HCT116 (cell line): ENCODE measurements around the gene AAR2. TPM values are rescaled to one million over a fixed set of nuclear protein-coding genes. Genes with fewer than 3 reads are reported as not detected.

Experiments used
- ATAC-seq: fragments of 200-7000 bp; cut with Tn5 transposase; 2 replicates; pipeline ENCODE4 v1.9.1; 2020; ENCODE audit warnings: mild to moderate bottlenecking, moderate library complexity
- BruUV-seq: library from RNA; stranded (reverse); fragments of 400-500 nt; replicated peaks from 2 replicates; lab custom pipeline; 2021; lab: Mats Ljungman, UMichigan
- CTCF ChIA-PET: fragments of 300-600 bp; sonication (Branson Sonifier 250); formaldehyde crosslinking; loops from one replicate; lab custom pipeline; 2021; ENCODE audit warnings: antibody characterized with exemption; lab: Charles Lee
- POLR2A ChIA-PET: fragments of 300-600, 350-600 bp; sonication (Branson Sonifier 250); formaldehyde crosslinking; loops from one replicate; lab custom pipeline; 2021; ENCODE audit warnings: antibody characterized with exemption; lab: Charles Lee
- RAD21 ChIA-PET, 2 experiments: fragments of 300-600 bp; sonication (Branson Sonifier 250); formaldehyde crosslinking; loops; one replicate each; lab custom pipeline; 2023; ENCODE audit warnings: low total read pairs in 2 of 2; ENCODE audit not compliant: uncharacterized antibody in 2 of 2, unreplicated experiment in 2 of 2, low non-redundant PET in 1 of 2; lab: Charles Lee
- DNase-seq: peaks from one replicate; pipeline ENCODE4 v3.0.0-alpha.2; 2010; ENCODE audit warnings: low read depth, low spot score
- H2AFZ ChIP-seq: fragments of 200-600 bp; shearing (Covaris generic), sonication (generic); 2 replicates; pipeline ENCODE4 v1.6.1; 2017; ENCODE audit warnings: low read depth, mixed run types, mixed read lengths, antibody characterized with exemption, low read length; ENCODE audit not compliant: poor library complexity, severe bottlenecking
- H3K27ac ChIP-seq: 2 replicates; pipeline ENCODE4 v1.5.1; 2012; ENCODE audit warnings: low read depth, low read length
- H3K27me3 ChIP-seq: fragments of 200-600 bp; sonication (generic); 2 replicates; pipeline ENCODE4 v1.6.1; 2016; ENCODE audit warnings: mixed run types, low read length, mixed read lengths; ENCODE audit not compliant: insufficient read depth
- H3K36me3 ChIP-seq, 2 experiments: fragments of 200-500 bp in 1 of 2; fragments of 200-600 bp in 1 of 2; sonication (Bioruptor generic) in 1 of 2; sonication (generic) in 1 of 2; 2 replicates each; pipeline versions ENCODE4 v1.5.1 to v1.6.1; 2014 to 2016; ENCODE audit warnings: low read length in 2 of 2, inconsistent platforms in 1 of 2, mixed read lengths in 1 of 2, mixed run types in 1 of 2; ENCODE audit not compliant: insufficient read depth in 2 of 2, control insufficient read depth in 1 of 2
- H3K4me1 ChIP-seq, 2 experiments: fragments of 200-600 bp in 1 of 2; sonication (generic) in 1 of 2; 2 replicates each; pipeline versions ENCODE4 v1.5.1 to v1.6.1; 2012 to 2017; ENCODE audit warnings: low read length in 2 of 2, inconsistent platforms in 1 of 2, mild to moderate bottlenecking in 1 of 2, mixed read lengths in 1 of 2, mixed run types in 1 of 2, moderate library complexity in 1 of 2; ENCODE audit not compliant: insufficient read depth in 2 of 2, control insufficient read depth in 1 of 2
- H3K4me2 ChIP-seq: fragments of 200-600 bp; sonication (generic); 2 replicates; pipeline ENCODE4 v1.6.1; 2017; ENCODE audit warnings: mixed run types, low read length, mixed read lengths
- H3K4me3 ChIP-seq, 2 experiments: fragments of 200-600 bp in 1 of 2; sonication (generic) in 1 of 2; replicated peaks in 1 of 2; 2 replicates each; pipeline ENCODE4 v1.5.1; 2011 to 2016; ENCODE audit warnings: low read length in 2 of 2, control low read depth in 1 of 2, low read depth in 1 of 2, mild to moderate bottlenecking in 1 of 2, mixed read lengths in 1 of 2, mixed run types in 1 of 2
- H3K79me2 ChIP-seq: fragments of 200-600 bp; sonication (generic); 2 replicates; pipeline ENCODE4 v1.6.1; 2017; ENCODE audit warnings: mild to moderate bottlenecking, mixed run types, low read length, moderate library complexity, mixed read lengths; ENCODE audit not compliant: insufficient read depth
- H3K9ac ChIP-seq: fragments of 200-600 bp; sonication (generic); 2 replicates; pipeline ENCODE4 v1.6.1; 2016; ENCODE audit warnings: low read length, mixed read lengths
- H3K9me2 ChIP-seq: fragments of 200-600 bp; sonication (generic), shearing (Covaris generic); 2 replicates; pipeline ENCODE4 v1.6.1; 2017; ENCODE audit warnings: mixed run types, mild to moderate bottlenecking, moderate library complexity; ENCODE audit not compliant: insufficient read depth
- H3K9me3 ChIP-seq, 2 experiments: fragments of 200-500 bp in 1 of 2; fragments of 200-600 bp in 1 of 2; sonication (Bioruptor generic) in 1 of 2; sonication (generic) in 1 of 2; 2 replicates each; pipeline ENCODE4 v1.6.1; 2014 to 2017; ENCODE audit warnings: low read length in 2 of 2, mixed read lengths in 2 of 2, inconsistent platforms in 1 of 2, low read depth in 1 of 2, mild to moderate bottlenecking in 1 of 2, mixed run types in 1 of 2, moderate library complexity in 1 of 2; ENCODE audit not compliant: control insufficient read depth in 1 of 2, insufficient read depth in 1 of 2
- H4K20me1 ChIP-seq: fragments of 200-600 bp; sonication (generic), shearing (Covaris generic); 2 replicates; pipeline ENCODE4 v1.6.1; 2017; ENCODE audit warnings: mixed run types, mild to moderate bottlenecking, moderate library complexity; ENCODE audit not compliant: insufficient read depth
- ATF3 ChIP-seq: IDR thresholded peaks from 2 replicates; pipeline ENCODE4 v1.6.1; 2012
- CEBPB ChIP-seq: IDR thresholded peaks from 2 replicates; pipeline ENCODE4 v1.6.1; 2012; ENCODE audit warnings: low read depth
- CTCF ChIP-seq, 3 experiments: fragments of 200-600 bp in 1 of 3; sonication (generic) in 1 of 3; IDR thresholded peaks in 2 of 3; conservative IDR thresholded peaks in 1 of 3; 2 replicates each; pipeline ENCODE4 v1.5.1; 2012 to 2017; ENCODE audit warnings: low read depth in 2 of 3, low read length in 2 of 3, antibody characterized with exemption in 1 of 3, borderline replicate concordance in 1 of 3, control low read depth in 1 of 3, mild to moderate bottlenecking in 1 of 3, mixed read lengths in 1 of 3, mixed run types in 1 of 3, moderate library complexity in 1 of 3; ENCODE audit not compliant: insufficient read depth in 1 of 3
- ELF1 ChIP-seq: IDR thresholded peaks from 2 replicates; pipeline ENCODE4 v1.6.1; 2012; ENCODE audit warnings: low read depth, borderline replicate concordance
- JUND ChIP-seq: IDR thresholded peaks from 2 replicates; pipeline ENCODE4 v1.6.1; 2012
- MAX ChIP-seq: IDR thresholded peaks from 2 replicates; pipeline ENCODE4 v1.6.1; 2012
- POLR2AphosphoS5 ChIP-seq: IDR thresholded peaks from 2 replicates; pipeline ENCODE4 v1.6.1; 2011; ENCODE audit warnings: mild to moderate bottlenecking, low read depth, low read length, moderate library complexity
- REST ChIP-seq: IDR thresholded peaks from 2 replicates; pipeline ENCODE4 v1.6.1; 2012; ENCODE audit warnings: low read depth
- SIN3A ChIP-seq: IDR thresholded peaks from 2 replicates; pipeline ENCODE4 v1.6.1; 2012; ENCODE audit warnings: low read depth
- SP1 ChIP-seq: IDR thresholded peaks from 2 replicates; pipeline ENCODE4 v1.6.1; 2012; ENCODE audit warnings: low read depth
- ZBTB33 ChIP-seq: IDR thresholded peaks from 2 replicates; pipeline ENCODE4 v1.6.1; 2011; ENCODE audit warnings: mild to moderate bottlenecking, low read length, moderate library complexity; ENCODE audit not compliant: insufficient replicate concordance; ENCODE audit errors: extremely low read depth
- ZFX ChIP-seq: fragments of 450-650 bp; IDR thresholded peaks from 2 replicates; pipeline ENCODE4 v1.6.1; 2017
- ZNF274 ChIP-seq: fragments of 200-500 bp; sonication (Bioruptor generic); IDR thresholded peaks from 2 replicates; pipeline ENCODE4 v1.6.1; 2014; ENCODE audit warnings: mild to moderate bottlenecking, low read depth, low read length, inconsistent platforms
- intact Hi-C: fragments of 100-400 bp; cut with micrococcal nuclease; formaldehyde crosslinking; loops from 2 replicates; pipeline ENCODE4 v1.10.0; 2022
- total RNA-seq: library from RNA; stranded (reverse); gene quantifications from one replicate; pipeline ENCODE4 v1.2.1, GENCODE V29; 2021; ENCODE audit not compliant: unreplicated experiment

Gene AAR2
- total RNA-seq, 1 experiment from 2014 or later = 23.3 TPM

GRCh38 chr20:36249450-36249849 lies 13.2 kb downstream of the AAR2 start:
- CTCF ChIA-PET = no interaction called here
- no peak for TF ChIP-seq SIN3A
- TF ChIP-seq REST = no peak
- TF ChIP-seq ELF1 = no peak
- TF ChIP-seq ZFX = no peak
- no peak for TF ChIP-seq POLR2AphosphoS5
- TF ChIP-seq, all 23 proteins: peak for 0
- BruUV-seq = no TSS peak
- H3K4me2 ChIP-seq = no peak overlapping the region
- H3K27ac ChIP-seq = no peak overlapping the region
- H3K36me3 ChIP-seq = peaks cover 41 to 43% of the 10 kb centered on the region in 2 experiments; a peak in 3 of 4 replicates
- no peaks in the 10 kb centered on the region; the same call in 1 of the 2 replicates for H4K20me1 ChIP-seq
- H3K4me1 ChIP-seq = no peaks in the 10 kb centered on the region
- POLR2A ChIA-PET = no interaction called here
- H3K27me3 ChIP-seq = no peaks in the 10 kb centered on the region
- no peak overlapping the region for H3K4me3 ChIP-seq
- H3K9me3 ChIP-seq = no peaks in the 10 kb centered on the region
- H3K9ac ChIP-seq = no peak overlapping the region
- H3K9me2 ChIP-seq = no peaks in the 10 kb centered on the region
- RAD21 ChIA-PET = no interaction called here
- ATAC-seq = no peak
- H2AFZ ChIP-seq = no peak overlapping the region
- intact Hi-C loops = no loop called here
- no peak for DNase-seq
- H3K79me2 ChIP-seq = peaks cover 43% of the 10 kb centered on the region

GRCh38 chr20:36251426-36251825 lies 15.1 kb downstream of the AAR2 start:
- Histone ChIP-seq H3K4me1 (no peaks in the 10 kb centered on the region), H3K4me3 (no peak overlapping the region), H3K36me3 (peaks cover 31 to 35% of the 10 kb centered on the region in 2 experiments; a peak in 3 of 4 replicates), H3K9ac (no peak overlapping the region), H3K4me2 (no peak overlapping the region), H4K20me1 (no peaks in the 10 kb centered on the region; the same call in 1 of the 2 replicates), H3K9me3 (no peaks in the 10 kb centered on the region), H3K27me3 (no peaks in the 10 kb centered on the region), H3K9me2 (no peaks in the 10 kb centered on the region), H2AFZ (no peak overlapping the region), H3K79me2 (peaks cover 43% of the 10 kb centered on the region), H3K27ac (no peak overlapping the region)
- POLR2A ChIA-PET = no interaction called here
- no TSS peak for BruUV-seq
- CTCF ChIA-PET = no interaction called here
- DNase-seq (no peak), ATAC-seq (no peak)
- RAD21 ChIA-PET = no interaction called here
- intact Hi-C loops = no loop called here
- no peak for TF ChIP-seq SP1
- TF ChIP-seq JUND = no peak
- TF ChIP-seq ZBTB33 = no peak
- no peak for TF ChIP-seq ATF3
- TF ChIP-seq SIN3A = no peak
- TF ChIP-seq MAX = no peak
- no peak for TF ChIP-seq CTCF (IDR thresholded peaks at IDR 0.05 in 2 of 3, conservative IDR thresholded peaks at IDR 0.05 in 1 of 3; ENCODE audit: borderline replicate concordance in 1 of 3, insufficient read depth in 1 of 3, low read depth in 2 of 3, low read length in 2 of 3)
- TF ChIP-seq CEBPB = no peak
- TF ChIP-seq ZNF274 = no peak
